HepG2 (cell line): ENCODE results near the gene KRTAP5-4. TPM values are rescaled to one million over a fixed set of nuclear protein-coding genes. Genes with fewer than 3 reads are reported as not detected.

Experiments used
- ATF2 ChIP-seq: sonication (generic); formaldehyde crosslinking; IDR thresholded peaks from 2 replicates; pipeline ENCODE4 v1.4.0; 2020; ENCODE audit warnings: missing genetic modification reagents
- DBP ChIP-seq: sonication (generic); formaldehyde crosslinking; IDR thresholded peaks from 2 replicates; pipeline ENCODE4 v1.4.0; 2020; ENCODE audit warnings: missing genetic modification reagents; ENCODE audit errors: not compliant biosample characterization
- HBP1 ChIP-seq: IDR thresholded peaks from 2 replicates; pipeline ENCODE4 v1.6.1; 2016; ENCODE audit warnings: low read depth, control low read depth
- HNF1A ChIP-seq, 2 experiments: sonication (generic) in 1 of 2; formaldehyde crosslinking in 1 of 2; IDR thresholded peaks; 2 replicates each; pipeline versions ENCODE4 v1.4.0 to v1.6.1; 2016 to 2020; ENCODE audit warnings: borderline replicate concordance in 1 of 2, low read depth in 1 of 2, mild to moderate bottlenecking in 1 of 2, missing genetic modification reagents in 1 of 2
- KDM3A ChIP-seq: IDR thresholded peaks from 2 replicates; pipeline ENCODE4 v1.6.1; 2018; ENCODE audit warnings: low read depth, missing compliant biosample characterization
- KDM6A ChIP-seq: IDR thresholded peaks from 2 replicates; pipeline ENCODE4 v1.6.1; 2016; ENCODE audit warnings: low read depth
- MYC ChIP-seq: sonication (generic); formaldehyde crosslinking; IDR thresholded peaks from 2 replicates; pipeline ENCODE4 v1.9.0; 2021; ENCODE audit warnings: missing genetic modification reagents, borderline replicate concordance
- NR2C2 ChIP-seq: sonication (generic); formaldehyde crosslinking; IDR thresholded peaks from 2 replicates; pipeline ENCODE4 v1.4.0; 2020; ENCODE audit warnings: missing genetic modification reagents, mild to moderate bottlenecking, moderate library complexity, borderline replicate concordance
- RFX5 ChIP-seq: IDR thresholded peaks from 2 replicates; pipeline ENCODE4 v1.6.1; 2011; ENCODE audit warnings: low read depth, low read length, improper control_type of control experiment
- SRSF1 ChIP-seq: fragments of 200-400 bp; formaldehyde crosslinking; optimal IDR thresholded peaks from 2 replicates; pipeline ENCODE3; 2017; ENCODE audit warnings: mild to moderate bottlenecking, low read depth, low read length, moderate library complexity
- TAF1 ChIP-seq: sonication (generic); formaldehyde crosslinking; IDR thresholded peaks from 2 replicates; pipeline ENCODE4 v1.4.0; 2020; ENCODE audit warnings: missing genetic modification reagents
- THAP8 ChIP-seq: sonication (generic); formaldehyde crosslinking; IDR thresholded peaks from 2 replicates; pipeline ENCODE4 v1.5.1; 2020; ENCODE audit warnings: missing genetic modification reagents, mild to moderate bottlenecking, borderline replicate concordance
- ZFP36 ChIP-seq: fragments of 150-350 bp; IDR thresholded peaks from 2 replicates; pipeline ENCODE4 v1.6.1; 2018; ENCODE audit warnings: borderline replicate concordance, low read length, low read depth; ENCODE audit not compliant: partially characterized antibody
- ZFY ChIP-seq: sonication (generic); formaldehyde crosslinking; IDR thresholded peaks from 2 replicates; pipeline ENCODE4 v1.4.0; 2020; ENCODE audit warnings: missing genetic modification reagents
- ZNF616 ChIP-seq: sonication (generic); formaldehyde crosslinking; IDR thresholded peaks from 2 replicates; pipeline ENCODE4 v1.5.0; 2020; ENCODE audit warnings: low read depth, mild to moderate bottlenecking, missing genetic modification reagents
- ZNF850 ChIP-seq: sonication (generic); formaldehyde crosslinking; conservative IDR thresholded peaks from 2 replicates; pipeline ENCODE4 v1.9.0; 2021; ENCODE audit warnings: mild to moderate bottlenecking, missing genetic modification reagents
- polyA plus RNA-seq, 8 experiments: library from polyadenylated mRNA; depleted of rRNA in 3 of 8; stranded (reverse) in 7 of 8; unstranded in 1 of 8; fragments of >200 nt; fragmentation: Illumina TruSeq in 4 of 8; extraction: Trizol in 4 of 8; gene quantifications; 2 replicates each; pipeline versions ENCODE4 v1.2.1 to v1.2.3, GENCODE V29; 2011 to 2016; ENCODE audit warnings: low read depth in 4 of 8, missing spikeins in 1 of 8, mixed read lengths in 1 of 8; ENCODE audit not compliant: insufficient read depth in 1 of 8
- total RNA-seq, 5 experiments: library from RNA; depleted of rRNA; stranded (reverse); fragments of >200 nt; fragmentation: Illumina TruSeq; extraction: Trizol; gene quantifications; 2 replicates each; pipeline ENCODE4 v1.2.3, GENCODE V29; 2016; ENCODE audit warnings: low read depth in 1 of 5
- TF ChIP-seq, protein P1 (sequence below): sonication (generic); formaldehyde crosslinking; IDR thresholded peaks from 2 replicates; pipeline ENCODE4 v1.5.1; 2020; ENCODE audit warnings: missing genetic modification reagents, mild to moderate bottlenecking, borderline replicate concordance

The KRTAP5-4 gene
- total and polyA plus RNA-seq, 2 of the 13 experiments (the other 11 are each of a cell fraction or from before 2014, with no cell fraction given) = not detected

DNA sequence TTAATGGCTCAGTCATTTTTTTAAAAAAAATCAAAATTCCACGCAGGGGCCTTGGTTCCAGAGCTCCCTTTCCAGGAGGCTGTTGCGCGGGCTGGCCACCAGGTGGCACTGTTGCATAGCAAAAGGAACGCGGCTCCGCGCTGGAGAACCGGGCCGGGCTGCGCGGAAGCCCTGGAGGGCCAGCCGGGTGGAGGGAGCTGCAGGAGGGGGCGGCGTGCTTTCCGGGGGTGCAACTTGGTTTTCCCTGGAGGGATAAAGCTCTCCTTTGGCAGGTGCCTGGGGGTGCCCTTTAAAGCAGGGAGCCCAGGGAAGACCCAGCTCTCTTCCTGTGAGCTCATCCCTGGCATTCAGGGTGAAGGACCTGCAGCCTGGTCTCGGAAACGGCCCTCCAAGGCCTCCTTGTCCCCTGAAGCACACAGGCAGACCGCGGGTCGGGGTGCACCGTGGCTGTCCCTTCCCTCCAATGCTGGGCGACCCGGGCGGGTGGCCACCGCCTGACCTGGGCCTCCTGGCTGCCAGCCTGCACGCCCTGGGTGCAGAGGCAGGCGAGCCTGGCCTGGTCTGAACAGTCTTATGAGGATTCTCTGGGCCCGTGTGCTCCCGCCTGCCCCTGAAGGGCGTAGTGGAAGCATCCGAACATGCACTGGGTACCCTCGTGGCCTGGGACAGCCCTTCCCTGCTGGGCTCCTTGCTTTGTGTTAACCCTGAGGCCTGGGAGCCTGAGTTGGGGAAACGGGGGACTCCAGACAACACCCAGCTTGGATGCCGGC is 31.0 kb upstream of the KRTAP5-4 start (continued):
- TF ChIP-seq TAF1 (CRISPR knock-in tag) (no peak), HNF1A (IDR thresholded peaks at IDR 0.05; ENCODE audit: low read depth) (no peak), HNF1A (CRISPR knock-in tag; IDR thresholded peaks at IDR 0.05; ENCODE audit: borderline replicate concordance) (peak; percentile 29; the same call in 1 of the 2 replicates), RFX5 (no peak), NR2C2 (CRISPR knock-in tag) (no peak), MYC (CRISPR knock-in tag) (no peak; the same call in 1 of the 2 replicates), ATF2 (CRISPR knock-in tag) (peak; percentile 53; the same call in 1 of the 2 replicates), ZNF616 (no peak), ZFY (CRISPR knock-in tag) (peak; percentile 49), THAP8 (CRISPR knock-in tag) (no peak), HBP1 (CRISPR knock-in tag) (no peak), KDM6A (CRISPR knock-in tag) (no peak), KDM3A (CRISPR knock-in tag) (peak; percentile 95), ZFP36 (no peak), SRSF1 (no peak), ZNF850 (CRISPR knock-in tag) (no peak), DBP (no peak)
- TF ChIP-seq, protein P1, sequence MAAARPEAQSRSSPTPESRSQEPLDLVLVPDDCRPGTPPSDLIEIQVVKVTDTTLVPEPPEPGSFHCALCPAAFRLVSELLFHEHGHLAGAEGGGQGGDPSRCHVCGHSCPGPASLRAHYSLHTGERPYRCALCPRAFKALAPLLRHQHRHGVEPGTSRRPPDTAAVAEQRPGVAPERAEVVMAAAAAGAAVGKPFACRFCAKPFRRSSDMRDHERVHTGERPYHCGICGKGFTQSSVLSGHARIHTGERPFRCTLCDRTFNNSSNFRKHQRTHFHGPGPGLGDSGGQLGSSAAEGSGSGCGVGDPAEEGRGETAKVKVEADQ (CRISPR knock-in tag) = no peak; the same call in 1 of the 2 replicates
